Sigmoid colon (tissue), 4 donors: ENCODE data around the gene WDR86.

ENCODE experiments used
- CTCF ChIP-seq, 4 experiments: fragments of 450-650 bp in 3 of 4; fragments of 200-600 bp in 1 of 4; IDR thresholded peaks; one replicate each; pipeline ENCODE4 v1.5.1; 2016 to 2019; ENCODE audit warnings: antibody characterized with exemption in 4 of 4, mild to moderate bottlenecking in 3 of 4, moderate library complexity in 2 of 4
- POLR2A ChIP-seq, 2 donors: fragments of 450-650 bp; IDR thresholded peaks; one replicate each; pipeline ENCODE4 v1.6.1; 2016; ENCODE audit warnings: antibody characterized with exemption in 2 of 2, mild to moderate bottlenecking in 2 of 2, moderate library complexity in 2 of 2
- POLR2AphosphoS5 ChIP-seq, 4 donors: sonication (generic); formaldehyde crosslinking; IDR thresholded peaks; one replicate each; pipeline ENCODE4 v1.6.1; 2017; ENCODE audit warnings: antibody characterized with exemption in 4 of 4

- TF ChIP-seq CTCF (IDR thresholded peaks at IDR 0.05), result no peak
- no peak for TF ChIP-seq POLR2A (IDR thresholded peaks at IDR 0.05)
- TF ChIP-seq POLR2AphosphoS5 (IDR thresholded peaks at IDR 0.05), result no peak
Observed at GRCh38 chr7:151452680-151453325, 43.0 kb upstream of the WDR86 start.
